NCI-H1048 (cell line): ENCODE data around the gene ADORA2A.

Source experiments
- DNase-seq: peaks from one replicate; lab custom pipeline; 2025; lab: John Stamatoyannopoulos, UW

ADORA2A gene

GRCh38 chr22:24427500-24428164, at the start of gene ADORA2A:
TSS of gene ADORA2A (plus strand) at chr22:24427599. CDS start at chr22:24433405, 5,806 bp downstream.
- no peak for DNase-seq

- DNase-seq = no peak
Measured at GRCh38 chr22:24379536-24379935, 47.9 kb upstream of the ADORA2A start.

DNA sequence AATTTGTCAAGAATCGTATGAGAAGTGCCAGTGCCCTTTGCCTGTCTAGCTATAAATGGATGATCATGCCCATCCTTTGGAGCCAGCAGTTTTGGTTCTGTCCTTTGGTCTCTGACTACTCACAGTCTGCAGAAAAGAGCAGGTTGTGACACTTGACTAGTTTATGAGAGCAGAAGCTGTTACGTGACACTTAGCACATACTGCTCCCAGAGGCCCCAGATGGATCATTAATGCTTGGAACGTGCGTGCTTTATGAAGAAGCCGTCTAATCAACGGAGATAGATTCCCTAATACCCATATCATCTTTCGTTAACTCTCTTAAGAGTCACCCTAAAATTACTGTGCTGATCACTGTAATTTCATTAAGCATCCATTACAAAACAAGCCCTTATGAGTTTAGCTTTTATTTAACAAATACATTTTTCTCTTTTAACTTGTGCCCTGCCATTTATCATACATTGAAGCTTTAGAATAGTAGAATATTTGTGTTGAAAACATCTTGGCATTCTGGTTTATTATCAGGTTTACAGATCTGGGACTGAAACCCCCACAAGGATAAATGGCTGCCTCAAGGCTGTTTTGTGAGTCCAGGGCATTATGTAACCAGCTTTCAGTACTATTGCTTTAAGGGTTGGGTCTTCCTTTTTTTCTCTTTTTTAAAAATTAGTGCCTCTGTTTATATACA, 47.0 kb upstream of the ADORA2A start:
- no peak for DNase-seq

- DNase-seq = no peak
Measured at GRCh38 chr22:24380905-24381230, 46.5 kb upstream of the ADORA2A start.

GRCh38 chr22:24383061-24383460, 44.3 kb upstream of the ADORA2A start:
- DNase-seq = no peak

GRCh38 chr22:24384131-24384530, 43.3 kb upstream of the ADORA2A start:
- no peak for DNase-seq

DNA sequence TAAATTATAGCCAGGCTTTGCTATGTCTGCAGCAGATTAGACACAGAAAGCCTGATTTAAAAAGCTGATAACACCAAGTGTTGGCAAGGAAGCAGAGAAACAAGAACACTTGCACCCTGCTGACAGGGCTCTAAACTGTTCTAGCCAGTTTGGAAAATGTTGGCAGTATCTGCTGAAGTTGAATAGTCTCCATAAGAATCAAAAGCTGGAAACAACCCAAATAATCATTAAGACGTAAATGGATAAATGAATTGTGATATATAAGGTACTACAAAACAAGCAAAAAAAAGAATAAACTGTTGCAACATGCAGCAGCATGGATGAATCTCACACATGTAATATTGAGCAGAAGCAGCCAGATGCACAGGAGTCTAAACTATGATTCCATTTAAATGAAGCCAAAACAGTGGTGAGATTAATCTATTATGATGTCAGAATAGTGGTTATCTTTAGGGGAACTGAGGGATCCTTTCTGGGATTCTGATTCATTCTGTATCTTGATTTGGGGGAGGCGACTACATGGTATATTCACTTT, 40.4 kb upstream of the ADORA2A start:
- DNase-seq = no peak

GRCh38 chr22:24389680-24390079, 37.7 kb upstream of the ADORA2A start:
- no peak for DNase-seq

DNA sequence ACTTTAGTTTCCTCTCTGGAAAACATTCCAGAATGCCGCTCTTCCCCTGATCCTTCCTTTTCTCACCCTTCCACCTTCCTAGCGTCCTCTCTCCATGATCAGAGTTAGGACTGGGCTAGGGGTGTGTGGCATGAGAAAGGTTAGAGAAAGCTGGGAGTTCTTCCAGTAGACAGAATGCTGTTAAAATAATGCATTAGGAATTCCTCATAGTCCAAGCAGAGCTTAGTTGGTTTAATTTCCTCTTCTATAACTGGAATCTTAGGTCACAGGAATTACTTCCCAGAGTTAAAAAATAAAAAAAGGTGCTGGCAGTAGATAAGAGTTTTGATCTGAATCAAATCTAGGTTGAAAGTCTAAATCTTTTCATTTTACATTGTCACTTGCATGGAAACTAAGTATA, 37.2 kb upstream of the ADORA2A start:
- no peak for DNase-seq

DNA sequence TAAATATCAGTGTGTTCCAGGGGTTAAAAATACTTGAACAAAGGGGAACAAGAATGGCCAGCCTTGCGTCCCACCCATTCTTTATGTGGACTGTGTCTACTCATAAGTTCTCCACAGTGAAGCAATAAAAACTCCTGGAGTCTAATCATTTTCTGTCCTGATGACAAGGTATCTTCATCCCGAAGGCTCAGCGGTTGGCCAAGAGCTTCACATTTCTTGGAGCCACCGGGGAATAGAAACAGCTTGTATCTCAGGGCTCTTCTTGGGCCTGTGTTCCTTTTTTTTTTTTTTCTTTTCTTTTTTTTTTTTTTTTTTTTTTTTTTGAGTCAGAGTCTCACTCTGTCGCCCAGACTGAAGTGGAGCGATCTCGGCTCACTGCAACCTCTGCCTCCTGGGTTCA, 36.8 kb upstream of the ADORA2A start:
- no peak for DNase-seq

GRCh38 chr22:24391836-24392217, 35.6 kb upstream of the ADORA2A start:
- DNase-seq = no peak

DNA sequence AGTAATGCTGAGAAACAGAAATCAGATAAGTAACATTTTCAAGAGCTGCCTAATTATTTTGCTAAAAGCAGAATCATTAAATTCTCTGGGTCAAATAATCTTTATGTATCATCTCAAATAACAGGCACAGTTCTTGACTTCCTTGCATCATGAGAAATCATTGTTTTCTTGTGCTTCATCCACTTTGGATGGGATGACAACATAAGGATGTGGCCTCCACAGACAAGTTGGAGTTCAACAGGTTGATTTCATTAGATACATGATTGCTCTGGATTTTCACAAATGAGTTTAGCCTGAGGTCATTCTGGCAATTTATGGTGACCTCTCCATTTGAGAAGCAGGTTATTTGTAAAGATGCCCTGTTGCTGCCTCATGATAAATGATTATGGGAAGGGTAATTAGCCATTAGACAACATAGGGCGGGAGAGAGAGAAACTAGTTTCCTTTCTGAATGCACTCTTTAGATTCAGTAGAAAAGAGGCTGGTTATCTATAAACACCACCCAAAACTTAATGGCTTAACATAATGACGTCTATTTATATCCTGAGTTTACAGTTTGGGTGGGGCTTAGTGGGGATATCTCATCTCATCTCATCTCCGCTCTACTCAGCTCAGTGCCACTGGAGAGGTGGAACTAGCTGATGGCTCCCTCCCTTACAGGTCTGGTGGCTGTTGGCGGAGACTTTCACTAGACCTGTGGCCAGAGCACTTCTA, 35.0 kb upstream of the ADORA2A start:
- no peak for DNase-seq

DNA sequence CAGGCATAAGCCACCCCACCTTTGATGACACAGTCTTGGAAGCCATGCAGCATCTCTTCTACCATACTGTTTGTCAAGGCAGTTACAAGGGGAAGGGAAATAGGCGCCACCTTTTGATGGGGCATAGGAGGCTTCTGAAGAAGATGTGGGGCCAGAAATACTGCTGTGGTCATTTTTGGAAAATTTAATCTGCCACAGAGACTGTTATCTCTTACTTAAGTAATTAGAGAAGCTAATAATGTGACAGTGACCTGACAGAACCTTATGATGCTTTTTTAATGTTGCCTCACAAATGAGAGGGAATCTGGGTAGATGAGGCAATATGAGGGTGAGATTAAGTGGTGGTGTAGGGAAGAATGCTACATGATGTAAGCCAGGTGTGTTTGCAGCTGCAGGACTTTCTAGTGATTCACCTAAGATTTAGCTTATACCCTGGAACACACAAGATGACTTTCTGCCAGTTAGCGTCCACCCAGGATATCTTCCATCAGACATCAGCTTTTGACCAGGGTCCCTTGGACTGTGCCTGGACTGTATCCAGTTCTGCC, 34.3 kb upstream of the ADORA2A start:
- DNase-seq = no peak

GRCh38 chr22:24393848-24394247, 33.6 kb upstream of the ADORA2A start:
- DNase-seq = no peak

- no peak for DNase-seq
Measured at GRCh38 chr22:24394254-24394653, 33.1 kb upstream of the ADORA2A start.

DNA sequence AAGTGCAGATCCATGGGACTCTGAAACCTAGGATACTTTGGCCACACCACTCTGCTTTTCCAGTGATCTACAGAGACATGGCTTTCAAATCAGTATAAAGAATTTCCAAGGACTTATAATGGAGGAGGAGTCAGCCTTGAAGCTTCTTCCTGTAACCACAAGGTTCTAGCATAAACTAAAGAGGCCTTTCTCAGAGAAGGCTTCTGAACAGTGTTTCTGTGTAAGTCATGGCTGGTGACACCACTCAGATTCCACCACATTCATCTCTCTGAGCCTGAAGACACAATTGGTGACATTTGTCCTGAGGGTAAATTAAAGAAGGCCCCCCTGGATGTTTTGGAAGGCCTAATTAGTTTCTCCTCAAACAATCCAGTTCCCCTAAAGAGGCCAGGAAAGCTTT, 29.0 kb upstream of the ADORA2A start:
- DNase-seq = no peak

GRCh38 chr22:24400034-24400725, 27.2 kb upstream of the ADORA2A start:
- no peak for DNase-seq

DNA sequence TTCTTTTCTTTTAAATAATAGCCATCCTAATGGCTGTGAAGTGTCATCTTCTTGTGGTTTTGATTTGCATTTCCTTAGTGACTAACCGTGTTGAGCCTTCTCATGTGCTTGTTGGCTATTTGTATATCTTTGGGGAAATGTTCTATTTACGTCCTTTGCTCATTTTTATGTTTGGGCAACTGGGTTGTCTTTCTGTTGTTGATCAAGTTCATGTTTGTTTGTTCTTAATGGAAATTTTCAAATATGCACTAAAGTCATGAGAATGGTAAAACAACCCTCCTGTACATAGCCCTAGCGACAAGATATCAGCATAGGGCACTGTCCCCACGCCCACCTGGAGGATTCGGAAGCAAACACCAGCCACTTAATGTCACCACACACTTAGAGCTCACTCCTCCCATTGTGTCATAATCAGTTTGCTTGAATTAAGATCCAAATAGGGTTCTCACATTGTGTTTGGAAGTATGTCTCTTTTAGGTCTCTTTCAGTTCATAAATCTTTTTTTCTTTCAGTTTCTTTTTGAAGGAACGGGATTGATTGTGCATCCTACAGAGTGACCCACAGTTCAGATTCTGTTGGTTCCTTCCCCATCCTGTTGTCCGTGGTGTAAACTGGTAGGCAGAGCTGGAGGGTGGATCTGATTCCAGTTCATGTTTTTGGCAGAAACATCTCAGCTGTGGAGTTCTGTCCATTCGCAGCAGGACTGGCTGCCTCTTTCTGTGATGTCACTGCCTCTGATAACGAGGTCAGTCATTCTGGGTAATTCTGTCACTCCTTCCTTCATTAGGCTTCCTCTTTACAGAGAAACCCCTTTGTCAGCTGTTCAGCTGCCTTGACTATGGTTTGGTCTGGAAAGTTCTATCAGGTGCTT, 26.4 kb upstream of the ADORA2A start:
- DNase-seq = no peak

DNA sequence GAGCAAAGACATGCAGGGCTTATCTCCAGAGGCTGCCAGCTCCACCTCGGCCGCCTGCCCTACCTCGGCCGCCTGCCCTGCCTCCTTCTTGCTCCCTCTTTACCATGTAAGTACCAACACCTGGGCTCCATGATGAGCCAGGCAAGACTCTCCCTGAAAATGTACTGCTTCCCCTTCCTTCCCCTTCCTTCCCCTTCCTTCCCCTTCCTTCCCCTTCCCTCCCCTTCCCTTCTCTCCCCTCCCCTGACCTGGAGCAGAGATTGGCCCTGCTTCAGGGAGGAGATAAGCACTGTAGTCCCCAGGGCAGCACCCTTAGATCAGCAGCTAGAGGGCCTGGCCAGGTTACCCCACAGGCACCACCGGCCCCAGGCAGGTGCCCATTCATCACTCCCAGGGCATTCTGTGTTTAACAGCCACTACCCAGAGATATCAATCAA, 25.4 kb upstream of the ADORA2A start:
- no peak for DNase-seq

- DNase-seq = peak; percentile 45
Measured at GRCh38 chr22:24402460-24403192, 24.8 kb upstream of the ADORA2A start.
